ENCODE data around the gene MTREX.

The MTREX gene

GRCh38 chr5:55325621-55326020 lies 17.8 kb downstream of the MTREX start:
- no peak for DNase-seq

- DNase-seq = no peak
These were observed 19.5 kb downstream of the MTREX start for GRCh38 chr5:55327281-55327680.

GRCh38 chr5:55331321-55331720 lies 23.5 kb downstream of the MTREX start:
- no peak for DNase-seq

GRCh38 chr5:55333017-55333416 lies 25.2 kb downstream of the MTREX start:
- DNase-seq = no peak

GRCh38 chr5:55333811-55334210 lies 26.0 kb downstream of the MTREX start:
- no peak for DNase-seq

- DNase-seq = no peak
These were observed 30.4 kb downstream of the MTREX start for GRCh38 chr5:55338092-55338613.

GRCh38 chr5:55338810-55339243 lies 31.0 kb downstream of the MTREX start:
- DNase-seq = no peak

- no peak for DNase-seq
These were observed 35.3 kb downstream of the MTREX start for GRCh38 chr5:55343107-55343506.

- DNase-seq = no peak
These were observed 35.8 kb downstream of the MTREX start for GRCh38 chr5:55343609-55344008.

- no peak for DNase-seq
These were observed 36.7 kb downstream of the MTREX start for GRCh38 chr5:55344392-55344992.

- DNase-seq = no peak
These were observed 37.5 kb downstream of the MTREX start for GRCh38 chr5:55345327-55345726.

GRCh38 chr5:55347786-55348185 lies 40.0 kb downstream of the MTREX start:
- no peak for DNase-seq

- DNase-seq = no peak
These were observed 43.0 kb downstream of the MTREX start for GRCh38 chr5:55350754-55351153.

- no peak for DNase-seq
These were observed 49.1 kb downstream of the MTREX start for GRCh38 chr5:55356896-55357295.

- no peak for DNase-seq
These were observed 52.4 kb downstream of the MTREX start for GRCh38 chr5:55360190-55360589.

GRCh38 chr5:55363856-55364255 lies 56.1 kb downstream of the MTREX start:
- DNase-seq = no peak

GRCh38 chr5:55364537-55365055 lies 56.8 kb downstream of the MTREX start:
- no peak for DNase-seq

- DNase-seq = no peak
These were observed 62.6 kb downstream of the MTREX start for GRCh38 chr5:55370291-55370925.

GRCh38 chr5:55371145-55371544 lies 63.4 kb downstream of the MTREX start:
- DNase-seq = no peak

- no peak for DNase-seq
These were observed 64.5 kb downstream of the MTREX start for GRCh38 chr5:55372130-55372925.

- DNase-seq = no peak
These were observed 70.0 kb downstream of the MTREX start for GRCh38 chr5:55377810-55378209.

GRCh38 chr5:55383254-55383653 lies 75.5 kb downstream of the MTREX start:
- no peak for DNase-seq

- no peak for DNase-seq
These were observed 76.3 kb downstream of the MTREX start for GRCh38 chr5:55384072-55384471.

- DNase-seq = no peak
These were observed 77.4 kb downstream of the MTREX start for GRCh38 chr5:55385227-55385626.

Data from NCI-H1092 treated with DMSO at 0.1 percent for 48 hours (cell line).